Type B pancreatic cell (in vitro differentiated cells): Measurements from ENCODE around the gene PITHD1. TPM values are rescaled to one million over a fixed set of nuclear protein-coding genes. Genes with fewer than 3 reads are reported as not detected.

ENCODE experiments used
- DNase-seq: peaks from one replicate; pipeline ENCODE4 v3.0.0; 2021; ENCODE audit warnings: mixed read lengths; ENCODE audit not compliant: unreplicated experiment; ENCODE audit errors: extremely low spot score
- H3K27ac Mint-ChIP-seq: 2 replicates; pipeline ENCODE4 v1.8.0; 2021; ENCODE audit warnings: mild to moderate bottlenecking, mixed read lengths
- H3K27me3 Mint-ChIP-seq: 2 replicates; pipeline ENCODE4 v1.8.0; 2021; ENCODE audit warnings: mixed read lengths
- H3K36me3 Mint-ChIP-seq: 2 replicates; pipeline ENCODE4 v1.8.0; 2021; ENCODE audit warnings: mixed read lengths
- H3K4me1 Mint-ChIP-seq: one replicate; pipeline ENCODE4 v1.8.0; 2021; ENCODE audit warnings: mixed read lengths; ENCODE audit not compliant: unreplicated experiment
- H3K4me3 Mint-ChIP-seq: 2 replicates; pipeline ENCODE4 v1.8.0; 2021; ENCODE audit warnings: mild to moderate bottlenecking, mixed read lengths
- H3K9me3 Mint-ChIP-seq: 2 replicates; pipeline ENCODE4 v1.8.0; 2021; ENCODE audit warnings: mixed read lengths
- total RNA-seq: library from RNA; stranded (reverse); gene quantifications from 2 replicates; pipeline ENCODE4 v1.2.1, GENCODE V29; 2021; ENCODE audit warnings: low replicate concordance
- TF ChIP-seq, protein P1 (sequence below): fragments of 200-600 bp; sonication (generic); conservative IDR thresholded peaks from 2 replicates; pipeline ENCODE4 v1.5.0; 2021; ENCODE audit warnings: antibody characterized with exemption, mild to moderate bottlenecking

The PITHD1 gene
- total RNA-seq, 1 donor from 2014 or later, result 71.1 TPM

DNA sequence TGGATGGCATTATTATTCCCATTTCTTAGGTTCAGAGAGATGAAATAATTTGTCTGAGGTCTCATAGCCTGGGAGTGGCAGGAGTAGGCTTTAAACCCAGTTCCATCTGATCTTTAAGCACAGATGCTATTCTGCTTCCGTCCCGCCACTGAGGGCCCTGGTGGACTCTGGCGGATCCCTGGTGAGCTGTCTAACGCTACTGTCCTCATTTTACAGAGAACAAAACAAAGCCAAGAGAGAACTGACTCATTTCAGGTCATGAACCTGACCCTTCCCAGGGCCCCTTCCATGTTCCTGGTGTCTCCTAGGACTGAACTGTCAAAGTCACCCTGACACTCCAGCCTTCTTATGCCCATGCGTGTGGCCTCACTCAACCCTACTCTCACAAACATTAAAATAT lies 25.5 kb downstream of the PITHD1 start:
- Mint-ChIP-seq H3K27ac (peak overlapping the region; percentile 58), H3K9me3 (no peaks in the 10 kb centered on the region), H3K27me3 (no peaks in the 10 kb centered on the region), H3K36me3 (peaks cover 14% of the 10 kb centered on the region), H3K4me1 (peaks cover 8% of the 10 kb centered on the region), H3K4me3 (peak overlapping the region; percentile 28)
- no peak for DNase-seq
- TF ChIP-seq, protein P1, sequence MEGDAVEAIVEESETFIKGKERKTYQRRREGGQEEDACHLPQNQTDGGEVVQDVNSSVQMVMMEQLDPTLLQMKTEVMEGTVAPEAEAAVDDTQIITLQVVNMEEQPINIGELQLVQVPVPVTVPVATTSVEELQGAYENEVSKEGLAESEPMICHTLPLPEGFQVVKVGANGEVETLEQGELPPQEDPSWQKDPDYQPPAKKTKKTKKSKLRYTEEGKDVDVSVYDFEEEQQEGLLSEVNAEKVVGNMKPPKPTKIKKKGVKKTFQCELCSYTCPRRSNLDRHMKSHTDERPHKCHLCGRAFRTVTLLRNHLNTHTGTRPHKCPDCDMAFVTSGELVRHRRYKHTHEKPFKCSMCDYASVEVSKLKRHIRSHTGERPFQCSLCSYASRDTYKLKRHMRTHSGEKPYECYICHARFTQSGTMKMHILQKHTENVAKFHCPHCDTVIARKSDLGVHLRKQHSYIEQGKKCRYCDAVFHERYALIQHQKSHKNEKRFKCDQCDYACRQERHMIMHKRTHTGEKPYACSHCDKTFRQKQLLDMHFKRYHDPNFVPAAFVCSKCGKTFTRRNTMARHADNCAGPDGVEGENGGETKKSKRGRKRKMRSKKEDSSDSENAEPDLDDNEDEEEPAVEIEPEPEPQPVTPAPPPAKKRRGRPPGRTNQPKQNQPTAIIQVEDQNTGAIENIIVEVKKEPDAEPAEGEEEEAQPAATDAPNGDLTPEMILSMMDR, result no peak

DNA sequence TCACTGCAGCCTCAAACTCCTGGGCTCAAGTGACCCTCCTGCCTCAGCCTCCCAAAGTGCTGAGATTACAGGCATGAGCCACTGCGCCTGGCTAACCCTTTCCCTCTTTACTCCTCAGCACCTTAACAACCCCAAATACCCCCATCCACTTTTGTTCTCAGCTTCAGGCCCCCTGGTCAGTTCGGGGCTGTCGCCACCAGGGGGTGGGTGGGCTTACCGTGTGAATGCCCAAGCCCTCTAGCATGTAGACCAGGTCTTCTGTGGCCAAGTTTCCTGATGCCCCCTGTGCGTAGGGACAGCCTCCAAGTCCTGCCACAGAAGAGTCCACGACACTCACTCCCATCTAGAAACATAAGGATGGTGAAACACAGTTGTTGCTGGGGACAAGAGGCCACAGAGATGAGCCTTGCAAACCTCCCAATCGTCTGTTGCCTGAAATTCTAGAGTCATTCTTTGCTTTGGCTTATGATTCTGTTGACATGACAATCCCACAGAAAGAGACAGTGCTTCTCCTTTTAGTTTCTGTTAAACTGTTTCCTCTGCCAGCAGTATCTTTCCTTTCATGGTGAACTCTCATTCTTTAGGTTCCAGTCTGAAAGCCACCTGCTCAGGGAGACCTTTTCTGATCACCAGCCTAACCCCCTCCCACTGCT lies 26.1 kb downstream of the PITHD1 start:
- TF ChIP-seq, protein P1, result peak; percentile 62
- H3K27me3 Mint-ChIP-seq, result no peaks in the 10 kb centered on the region
- peak overlapping the region; percentile 28 for H3K4me3 Mint-ChIP-seq
- H3K36me3 Mint-ChIP-seq, result peaks cover 14% of the 10 kb centered on the region
- DNase-seq, result no peak
- H3K9me3 Mint-ChIP-seq, result no peaks in the 10 kb centered on the region
- H3K27ac Mint-ChIP-seq, result peak overlapping the region; percentile 58
- H3K4me1 Mint-ChIP-seq, result peaks cover 8% of the 10 kb centered on the region

DNA sequence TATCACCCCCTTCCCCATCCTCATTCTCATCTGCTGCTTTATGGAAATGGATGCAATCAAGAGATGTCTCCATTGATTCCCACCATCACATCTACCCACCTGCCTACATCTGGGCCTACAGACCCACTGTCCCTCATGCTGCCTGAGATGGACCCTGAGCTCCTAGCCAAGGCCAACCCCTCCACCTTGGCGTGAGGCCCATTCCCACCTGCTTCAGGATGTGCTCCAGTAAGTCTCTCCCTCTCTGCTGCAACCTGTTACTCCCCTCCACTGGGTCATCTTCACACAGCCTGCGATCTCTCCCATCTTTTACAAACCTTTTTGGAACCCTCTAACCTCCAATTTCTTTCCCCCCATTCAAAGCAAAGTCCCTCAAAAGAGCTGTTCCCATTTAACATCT lies 26.8 kb downstream of the PITHD1 start:
- TF ChIP-seq, protein P1, result no peak
- DNase-seq, result no peak
- Mint-ChIP-seq H3K36me3 (peaks cover 14% of the 10 kb centered on the region), H3K9me3 (no peaks in the 10 kb centered on the region), H3K27me3 (no peaks in the 10 kb centered on the region), H3K4me3 (no peak overlapping the region), H3K27ac (no peak overlapping the region), H3K4me1 (peaks cover 3% of the 10 kb centered on the region)

DNA sequence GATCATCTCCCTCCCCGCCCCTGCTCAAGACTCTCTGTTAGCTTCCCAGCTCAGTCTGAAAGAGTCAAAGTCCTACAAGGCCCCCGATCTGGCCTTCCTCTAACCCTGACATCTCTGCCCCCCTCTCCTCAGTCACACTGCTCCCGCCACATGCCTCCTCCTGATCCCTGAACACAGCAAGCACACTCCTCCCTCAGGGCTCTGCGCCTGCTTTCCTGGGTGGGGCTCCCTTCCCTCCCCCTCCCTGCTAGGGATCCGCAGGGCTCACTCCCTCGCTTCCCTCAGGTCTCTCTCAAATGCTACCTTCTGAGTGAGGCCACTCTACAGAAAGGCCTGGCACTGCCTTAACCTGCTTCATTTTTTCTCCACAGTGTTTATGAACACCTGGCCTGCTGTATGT lies 28.1 kb downstream of the PITHD1 start:
- Mint-ChIP-seq H3K4me1 (peaks cover under 1% of the 10 kb centered on the region), H3K9me3 (no peaks in the 10 kb centered on the region), H3K27ac (no peak overlapping the region), H3K36me3 (peaks cover 17% of the 10 kb centered on the region), H3K27me3 (no peaks in the 10 kb centered on the region), H3K4me3 (no peak overlapping the region)
- DNase-seq, result no peak
- TF ChIP-seq, protein P1, result no peak

DNA sequence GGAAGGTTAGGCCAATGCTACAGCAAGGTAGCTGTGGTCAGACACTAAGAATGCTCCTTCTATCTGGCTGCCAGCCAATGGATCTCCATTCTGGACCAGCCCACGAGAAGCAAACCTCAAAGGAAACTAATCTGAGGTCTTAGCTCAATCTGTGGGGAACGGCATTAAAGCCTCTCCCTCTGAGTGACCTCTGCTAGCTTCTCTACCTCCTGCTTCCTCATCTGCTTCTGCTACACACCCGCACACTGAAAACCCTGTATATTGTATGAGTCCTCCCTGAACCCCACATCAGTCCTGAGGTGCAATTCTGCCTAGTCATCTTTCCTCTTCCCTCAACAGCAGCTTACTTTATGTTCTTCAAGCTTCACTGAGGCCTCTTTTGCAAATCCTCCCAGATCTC lies 29.2 kb downstream of the PITHD1 start:
- Mint-ChIP-seq H3K27me3 (no peaks in the 10 kb centered on the region), H3K4me3 (no peak overlapping the region), H3K4me1 (no peaks in the 10 kb centered on the region), H3K9me3 (no peaks in the 10 kb centered on the region), H3K27ac (no peak overlapping the region), H3K36me3 (peaks cover 17% of the 10 kb centered on the region)
- TF ChIP-seq, protein P1, result no peak
- no peak for DNase-seq
